ENCODE data around the gene PRKCA.

- TF ChIP-seq ATF6 (CRISPR knock-in tag; IDR thresholded peaks at IDR 0.05) (no peak), CTCF (IDR thresholded peaks at IDR 0.05) (no peak), CREM (CRISPR knock-in tag; IDR thresholded peaks at IDR 0.05) (no peak), CREB1 (CRISPR knock-in tag; IDR thresholded peaks at IDR 0.05) (no peak), ATF3 (CRISPR knock-in tag; conservative IDR thresholded peaks at IDR 0.05) (no peak), ZNF232 (CRISPR knock-in tag; IDR thresholded peaks at IDR 0.05) (no peak), FOXJ3 (CRISPR knock-in tag; IDR thresholded peaks at IDR 0.05; ENCODE audit: borderline replicate concordance) (no peak), MAX (CRISPR knock-in tag; IDR thresholded peaks at IDR 0.05) (no peak), CBFB (CRISPR knock-in tag; IDR thresholded peaks at IDR 0.05; ENCODE audit: low read depth) (no peak), ZNF263 (CRISPR knock-in tag; IDR thresholded peaks at IDR 0.05; ENCODE audit: low read depth) (no peak), IRF2 (CRISPR knock-in tag; IDR thresholded peaks at IDR 0.05; ENCODE audit: borderline replicate concordance, low read depth) (no peak), TCF7 (CRISPR knock-in tag; IDR thresholded peaks at IDR 0.05; ENCODE audit: low read depth) (no peak)
- TF ChIP-seq, protein P1, sequence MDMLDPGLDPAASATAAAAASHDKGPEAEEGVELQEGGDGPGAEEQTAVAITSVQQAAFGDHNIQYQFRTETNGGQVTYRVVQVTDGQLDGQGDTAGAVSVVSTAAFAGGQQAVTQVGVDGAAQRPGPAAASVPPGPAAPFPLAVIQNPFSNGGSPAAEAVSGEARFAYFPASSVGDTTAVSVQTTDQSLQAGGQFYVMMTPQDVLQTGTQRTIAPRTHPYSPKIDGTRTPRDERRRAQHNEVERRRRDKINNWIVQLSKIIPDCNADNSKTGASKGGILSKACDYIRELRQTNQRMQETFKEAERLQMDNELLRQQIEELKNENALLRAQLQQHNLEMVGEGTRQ (CRISPR knock-in tag; IDR thresholded peaks at IDR 0.05): no peak
- TF ChIP-seq, protein P2, sequence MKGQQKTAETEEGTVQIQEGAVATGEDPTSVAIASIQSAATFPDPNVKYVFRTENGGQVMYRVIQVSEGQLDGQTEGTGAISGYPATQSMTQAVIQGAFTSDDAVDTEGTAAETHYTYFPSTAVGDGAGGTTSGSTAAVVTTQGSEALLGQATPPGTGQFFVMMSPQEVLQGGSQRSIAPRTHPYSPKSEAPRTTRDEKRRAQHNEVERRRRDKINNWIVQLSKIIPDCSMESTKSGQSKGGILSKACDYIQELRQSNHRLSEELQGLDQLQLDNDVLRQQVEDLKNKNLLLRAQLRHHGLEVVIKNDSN (CRISPR knock-in tag; IDR thresholded peaks at IDR 0.05): no peak
Observed at GRCh38 chr17:66443166-66443565, 140.8 kb downstream of the PRKCA start.

Measured in WTC11 (cell line).